ENCODE results near the gene AP1B1.
"Not testable (repeated sequence)": the region's sequence is repeated elsewhere in the genome, so short reads cannot be mapped to it uniquely, and the experiment has no call there.

AP1B1 gene

DNA sequence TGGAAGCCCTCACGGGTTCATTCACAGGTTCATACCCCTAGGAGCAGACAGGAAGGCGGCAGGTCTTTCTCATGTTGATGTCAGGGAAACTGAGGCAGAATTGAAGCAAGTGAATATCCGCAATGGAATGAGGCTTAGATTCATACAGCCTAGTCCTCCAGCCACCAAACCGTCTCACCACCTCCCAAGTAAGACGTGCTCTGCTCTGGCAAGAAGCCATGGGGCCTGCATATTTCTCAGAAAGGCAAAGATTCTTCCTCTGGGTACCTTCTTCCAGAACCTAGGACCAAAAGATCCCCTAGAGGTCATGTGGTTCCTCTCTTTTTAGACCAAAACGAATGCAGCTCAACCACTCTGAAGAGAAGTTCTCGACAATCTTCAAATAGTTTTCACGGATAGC is 1.7 kb downstream of the AP1B1 start:
- no peak for DNase-seq (ENCODE audit: low read depth)

DNA sequence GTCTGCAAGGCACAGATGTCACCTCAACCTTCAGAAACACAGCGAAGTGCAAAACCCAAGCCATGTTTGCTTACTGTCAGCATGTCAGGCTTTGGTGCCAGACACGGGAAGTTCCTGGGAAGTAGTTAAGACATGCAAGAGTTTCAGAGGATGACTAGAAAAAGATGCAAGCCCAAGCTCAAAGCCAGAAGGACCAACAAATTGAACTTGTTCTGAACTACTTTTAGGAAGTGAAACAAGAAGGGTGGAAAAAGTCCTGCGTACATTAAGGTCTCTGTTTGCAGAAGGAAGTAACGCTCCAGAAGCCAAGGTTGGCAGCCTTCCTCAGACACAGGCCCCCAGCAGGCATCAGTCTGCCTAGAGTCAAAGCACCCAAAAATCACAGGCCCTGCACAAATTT is 2.6 kb downstream of the AP1B1 start:
- DNase-seq (ENCODE audit: low read depth) = no peak

DNA sequence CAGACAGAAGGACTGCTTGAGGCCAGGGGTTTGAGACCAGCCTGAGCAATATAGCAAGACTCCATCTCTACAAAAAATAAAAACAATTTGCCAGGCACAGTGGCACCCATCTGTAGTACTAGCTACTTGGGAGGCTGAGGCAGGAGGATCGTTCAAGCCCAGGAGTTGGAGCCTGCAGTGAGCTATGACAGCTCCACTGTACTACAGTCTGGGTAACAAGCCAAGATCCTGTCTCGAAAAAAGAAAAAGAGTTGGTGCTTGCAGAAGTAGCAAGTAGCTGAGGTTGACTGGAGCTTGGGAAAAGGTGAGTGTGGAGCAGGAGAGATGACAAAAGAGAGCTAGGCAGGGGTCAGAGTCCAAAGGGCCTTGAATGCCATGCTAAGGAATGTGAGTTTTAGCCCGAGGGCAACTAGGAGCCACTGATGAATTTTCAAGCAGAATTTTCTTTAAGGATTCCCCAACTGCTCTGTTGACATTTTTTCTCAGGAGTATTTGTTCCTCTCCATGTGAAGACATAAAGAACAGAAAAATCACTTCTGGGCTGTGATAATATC is 3.1 kb downstream of the AP1B1 start:
- no peak for DNase-seq (ENCODE audit: low read depth)

DNA sequence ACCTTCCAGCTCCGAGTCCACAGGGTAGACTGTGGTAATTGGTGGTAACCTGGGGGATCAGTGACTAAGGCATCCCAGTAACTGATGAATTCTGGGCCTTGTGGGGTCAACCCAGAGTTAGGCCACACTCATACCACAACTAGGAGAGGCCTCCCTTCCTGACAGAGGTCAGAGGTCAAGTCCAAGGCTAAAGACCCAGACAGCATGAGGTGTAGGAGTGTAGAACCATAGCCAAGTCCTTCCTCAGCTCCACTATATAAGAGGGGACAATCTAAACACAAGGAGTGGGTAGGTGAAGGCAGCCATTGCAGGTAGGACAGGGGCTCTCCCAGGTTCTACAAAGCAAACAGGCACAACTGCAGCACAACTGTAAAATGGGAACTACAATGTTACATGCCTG is 4.6 kb downstream of the AP1B1 start:
- DNase-seq (ENCODE audit: low read depth) = no peak

DNA sequence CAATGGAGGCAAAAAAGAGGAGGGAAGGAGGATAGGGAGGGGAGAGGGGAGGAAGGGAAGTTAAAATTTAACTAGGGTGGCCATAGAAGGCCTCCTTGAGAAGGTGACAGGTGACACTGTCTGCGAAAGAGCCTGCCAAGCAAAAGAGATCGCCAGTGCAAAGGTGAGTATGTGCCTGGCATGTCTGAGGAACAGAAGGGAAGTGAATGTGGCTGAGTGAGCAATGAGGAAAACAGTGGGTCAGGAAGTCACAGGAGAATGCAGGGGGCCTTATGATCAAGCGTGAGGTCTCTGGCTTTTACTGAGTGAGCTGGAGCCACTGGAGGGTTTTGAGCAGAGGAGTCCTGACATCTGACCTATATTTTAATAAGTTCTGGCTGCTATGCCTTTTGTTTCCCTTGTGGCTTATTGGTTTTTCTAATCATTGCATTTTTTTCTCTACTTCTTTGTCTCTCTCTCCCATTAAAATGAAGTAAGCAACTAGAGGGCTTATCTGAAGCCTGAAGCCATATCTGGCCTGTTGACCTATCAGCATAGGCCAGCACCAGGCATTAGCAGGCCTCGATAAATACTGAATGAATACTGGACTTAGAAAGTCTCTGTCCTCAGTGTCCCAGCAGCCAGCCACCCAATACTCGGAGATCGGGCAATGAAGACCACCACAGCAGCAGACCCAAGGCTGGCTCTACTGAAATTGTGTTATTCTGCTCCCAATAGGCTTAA is 5.6 kb downstream of the AP1B1 start:
- no peak for DNase-seq (ENCODE audit: low read depth)

DNA sequence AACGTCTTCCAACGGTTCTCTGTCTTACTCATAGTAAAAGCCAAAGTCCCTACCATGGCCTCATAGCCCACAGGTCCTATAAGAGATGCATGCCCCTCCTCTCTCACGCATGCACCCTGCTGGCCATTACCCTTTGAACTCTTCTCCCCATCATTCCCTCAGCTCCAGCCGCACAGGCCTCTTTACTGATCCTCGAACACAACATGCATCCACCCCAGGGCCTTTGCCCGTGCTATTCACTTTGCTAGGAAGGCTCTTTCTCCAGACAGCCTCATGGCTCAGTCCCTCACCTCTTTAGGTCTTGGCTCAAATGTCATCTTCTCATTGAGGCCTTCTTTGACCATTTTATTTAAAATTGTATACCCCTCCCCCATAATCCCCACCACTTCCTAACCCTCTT is 7.5 kb downstream of the AP1B1 start:
- DNase-seq (ENCODE audit: low read depth) = no peak

DNA sequence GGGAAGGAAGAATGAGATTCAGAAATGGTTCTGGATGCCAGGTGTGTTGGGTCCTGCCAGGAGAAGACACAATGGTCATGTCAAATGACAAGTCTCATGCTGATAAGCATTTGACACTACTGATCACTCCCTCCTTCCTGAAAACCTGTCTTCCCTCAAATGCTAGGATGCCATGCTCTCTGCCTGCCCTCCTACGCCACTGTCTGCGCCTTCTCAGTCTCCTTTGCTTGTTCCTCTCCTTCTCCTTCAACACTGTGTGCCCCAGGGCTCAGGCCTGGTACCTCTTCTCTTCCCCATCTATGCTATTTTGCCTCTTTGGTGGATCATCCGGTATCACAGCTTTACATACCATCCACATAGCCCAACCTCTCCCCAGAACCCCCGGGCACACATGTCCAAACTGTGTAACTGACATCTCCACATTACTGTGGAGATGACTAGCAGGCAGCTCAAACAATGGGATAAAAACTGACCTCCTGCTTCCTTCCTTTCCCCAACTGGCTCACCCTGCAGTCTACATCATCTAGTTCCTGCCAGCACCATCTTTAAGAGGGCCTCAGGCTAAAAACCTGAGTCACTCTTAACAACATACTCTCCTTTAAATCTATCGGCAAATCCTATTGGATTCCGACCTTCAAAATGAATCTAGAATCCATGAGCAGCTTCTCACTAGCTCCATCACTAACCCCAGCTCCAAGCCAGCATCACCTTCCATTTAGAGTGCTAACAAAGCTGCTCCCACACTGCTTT is 8.2 kb downstream of the AP1B1 start:
- DNase-seq (ENCODE audit: low read depth) = no peak

DNA sequence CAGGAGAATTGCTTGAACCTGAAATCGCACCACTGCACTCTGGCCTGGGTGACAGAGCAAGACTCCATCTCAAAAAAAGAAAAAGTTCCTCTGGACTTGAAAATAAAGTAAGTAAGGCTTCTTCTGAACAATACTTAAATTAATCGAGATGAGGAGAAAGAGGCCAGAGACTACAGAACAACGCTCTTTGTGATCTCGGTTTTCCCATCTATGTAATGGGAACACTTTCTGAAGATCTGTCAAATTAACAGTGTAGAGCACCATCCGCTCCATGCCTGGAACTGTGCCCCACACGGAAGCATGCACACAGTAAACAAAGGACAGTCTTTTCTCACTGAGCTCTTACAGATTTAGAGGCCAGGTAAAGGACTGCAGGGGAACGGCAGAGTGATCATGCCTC is 9.1 kb downstream of the AP1B1 start:
- DNase-seq (ENCODE audit: low read depth) = no peak

DNA sequence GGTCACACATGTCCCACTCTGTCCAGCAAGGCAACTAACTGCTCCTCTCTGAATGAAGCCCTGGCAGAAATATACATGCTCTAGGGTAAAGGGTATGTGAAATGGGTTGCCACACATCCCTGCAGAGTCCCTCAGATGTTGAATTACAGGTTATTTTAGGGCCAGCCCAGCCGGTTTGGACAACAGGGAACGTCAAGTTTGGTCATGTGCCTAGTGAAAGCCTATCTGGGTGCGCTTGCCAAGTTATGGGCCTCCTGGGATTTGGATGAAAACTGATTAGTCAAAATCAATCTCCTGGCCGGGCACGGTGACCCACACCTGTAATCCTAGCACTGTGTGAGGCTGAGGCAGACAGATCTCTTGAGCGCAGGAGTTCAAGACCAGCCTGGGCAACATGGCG is 10.4 kb downstream of the AP1B1 start:
- no peak for DNase-seq (ENCODE audit: low read depth)

DNA sequence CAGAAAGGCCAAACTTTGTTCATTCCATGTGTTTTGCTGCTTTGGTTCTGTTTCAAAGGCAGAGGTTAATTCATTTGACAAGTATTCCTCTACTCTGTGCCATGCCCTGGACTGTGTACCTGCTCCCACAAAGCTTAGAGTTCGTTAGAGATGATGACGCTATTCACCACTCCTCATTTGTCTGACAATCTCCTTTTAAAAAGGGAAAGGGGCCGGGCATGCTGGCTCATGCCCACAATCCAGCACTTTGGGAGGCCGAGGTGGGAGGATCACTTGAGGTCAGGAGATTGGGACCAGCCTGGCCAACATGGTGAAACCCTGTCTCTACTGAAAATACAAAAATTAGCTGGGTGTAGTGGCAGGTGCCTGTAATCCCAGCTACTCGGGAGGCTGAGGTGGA is 11.7 kb downstream of the AP1B1 start:
- DNase-seq (ENCODE audit: low read depth) = not testable (repeated sequence)

DNA sequence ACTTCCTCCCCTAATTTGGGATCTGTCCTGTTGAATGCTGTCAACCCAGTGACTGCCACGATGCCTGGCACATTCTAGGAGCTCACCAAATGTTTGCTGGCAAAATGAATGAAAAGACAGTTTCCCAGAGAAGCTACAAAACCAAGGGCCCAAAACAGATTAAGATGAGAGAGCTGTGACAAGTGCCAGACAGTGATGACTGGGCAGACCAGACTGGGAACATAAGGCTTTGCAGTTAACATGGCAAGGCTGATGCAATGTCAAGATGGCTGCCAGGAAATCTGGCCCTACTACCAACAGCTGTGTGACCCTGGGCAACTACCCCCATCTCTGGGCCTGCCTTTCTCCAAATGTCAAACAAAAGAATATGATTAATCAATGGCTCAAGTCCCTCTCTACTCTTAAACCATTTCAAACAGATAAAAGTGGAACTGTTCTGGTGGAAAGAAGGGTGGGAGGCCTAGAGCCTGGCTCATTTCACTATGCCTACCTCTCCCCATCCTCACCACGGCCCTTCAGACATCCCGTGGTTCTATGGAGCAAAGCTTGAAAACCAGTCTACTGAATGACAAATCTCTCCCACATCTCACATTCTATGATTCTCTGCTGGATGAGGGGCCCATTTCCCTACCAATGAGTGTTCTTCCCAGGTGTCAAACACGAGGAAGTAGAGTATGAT is 12.8 kb downstream of the AP1B1 start:
- DNase-seq (ENCODE audit: low read depth) = no peak

DNA sequence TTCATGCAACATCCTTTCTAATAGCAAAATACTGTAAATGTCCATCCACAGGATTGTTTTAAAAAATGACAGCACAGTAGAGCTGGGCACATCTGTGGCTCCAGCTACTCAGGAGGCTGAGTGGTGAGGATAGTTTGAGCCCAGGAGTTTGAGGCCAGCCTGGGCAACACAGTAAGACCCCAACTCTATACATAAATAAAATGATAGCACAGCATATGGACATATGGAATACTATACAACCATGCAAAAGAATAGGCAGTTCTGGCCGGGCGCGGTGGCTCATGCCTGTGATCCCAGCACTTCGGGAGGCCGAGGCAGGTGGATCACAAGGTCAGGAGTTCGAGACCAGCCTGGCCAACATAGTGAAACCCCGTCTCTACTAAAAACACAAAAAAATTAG is 13.6 kb downstream of the AP1B1 start:
- DNase-seq (ENCODE audit: low read depth) = not testable (repeated sequence)

DNA sequence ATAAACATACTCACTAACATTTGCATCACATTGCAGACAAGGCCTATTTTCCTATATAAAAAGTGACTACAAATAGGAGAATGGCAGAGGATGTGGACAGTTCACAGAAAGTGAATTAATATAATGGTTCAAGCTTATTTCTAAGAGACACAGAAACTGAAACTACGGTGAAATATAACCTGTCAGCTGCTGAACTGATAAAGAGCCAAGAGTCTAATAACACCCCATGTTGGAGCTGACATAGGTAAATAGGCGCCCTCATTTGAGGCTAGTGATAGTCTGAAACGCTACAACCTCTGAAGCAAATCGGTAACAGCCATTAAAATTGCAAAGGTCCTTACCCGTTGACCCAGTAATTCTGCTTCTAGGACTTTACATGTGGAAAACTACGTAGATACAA is 14.0 kb downstream of the AP1B1 start:
- no peak for DNase-seq (ENCODE audit: low read depth)

DNA sequence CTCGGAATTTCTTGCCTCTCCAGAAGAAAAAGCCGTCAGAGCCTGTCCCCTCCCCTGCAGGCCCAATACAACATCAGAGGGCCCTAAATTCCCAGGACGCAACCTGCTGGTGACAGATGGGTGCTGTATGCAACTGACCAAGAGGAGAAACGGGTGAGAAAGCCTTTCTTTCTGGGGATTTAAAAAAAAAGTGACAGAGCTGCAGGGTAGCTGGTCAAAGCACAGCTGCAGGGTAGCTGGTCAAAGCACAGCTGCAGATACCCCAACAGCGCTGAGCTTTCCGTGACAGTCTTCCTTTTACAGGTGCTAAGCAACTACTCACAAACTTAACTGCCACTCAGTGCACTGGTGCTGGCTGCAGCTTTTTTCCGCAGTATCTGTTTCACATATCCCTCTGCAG is 17.8 kb downstream of the AP1B1 start:
- DNase-seq (ENCODE audit: low read depth) = no peak

DNA sequence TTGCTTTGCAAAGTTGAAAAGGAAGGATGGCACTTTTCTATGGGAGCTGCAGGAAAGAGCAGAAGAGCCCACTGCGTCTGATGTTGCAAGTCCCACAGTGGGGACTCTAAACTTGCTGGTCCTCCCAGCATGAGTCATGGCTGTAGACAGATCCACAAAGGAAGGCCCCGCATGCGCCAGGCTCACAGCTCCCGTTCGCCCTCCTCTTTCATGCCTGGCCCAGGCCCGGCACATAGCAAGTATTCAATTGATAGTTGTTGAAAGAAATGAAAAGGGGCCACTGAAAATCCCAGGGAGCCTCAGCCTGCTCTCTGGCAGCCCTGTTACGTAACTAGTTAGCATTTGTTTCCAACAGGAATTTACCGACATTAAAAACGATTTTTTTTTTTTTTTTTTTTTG is 18.9 kb downstream of the AP1B1 start:
- no peak for DNase-seq (ENCODE audit: low read depth)

DNA sequence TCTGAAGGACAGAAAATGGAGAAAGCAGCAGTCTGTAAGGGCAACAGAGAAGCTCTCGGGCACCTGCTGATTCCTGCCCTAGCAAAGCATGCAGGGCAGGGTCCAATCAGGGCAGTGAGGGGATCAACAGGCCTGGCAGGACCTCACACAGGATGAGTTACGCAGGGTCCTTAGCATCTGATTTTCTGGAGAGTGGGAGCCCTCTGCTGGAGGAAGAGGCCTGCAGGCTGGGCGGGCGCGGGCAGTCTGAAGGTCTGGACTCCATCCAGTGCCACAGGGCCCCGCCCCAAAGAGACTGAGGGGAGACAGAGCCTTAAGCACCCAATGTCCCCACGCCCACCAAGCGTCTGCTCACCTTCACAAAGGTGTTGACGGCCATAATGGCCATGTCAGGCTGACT is 28.9 kb downstream of the AP1B1 start:
- no peak for DNase-seq (ENCODE audit: low read depth)

DNA sequence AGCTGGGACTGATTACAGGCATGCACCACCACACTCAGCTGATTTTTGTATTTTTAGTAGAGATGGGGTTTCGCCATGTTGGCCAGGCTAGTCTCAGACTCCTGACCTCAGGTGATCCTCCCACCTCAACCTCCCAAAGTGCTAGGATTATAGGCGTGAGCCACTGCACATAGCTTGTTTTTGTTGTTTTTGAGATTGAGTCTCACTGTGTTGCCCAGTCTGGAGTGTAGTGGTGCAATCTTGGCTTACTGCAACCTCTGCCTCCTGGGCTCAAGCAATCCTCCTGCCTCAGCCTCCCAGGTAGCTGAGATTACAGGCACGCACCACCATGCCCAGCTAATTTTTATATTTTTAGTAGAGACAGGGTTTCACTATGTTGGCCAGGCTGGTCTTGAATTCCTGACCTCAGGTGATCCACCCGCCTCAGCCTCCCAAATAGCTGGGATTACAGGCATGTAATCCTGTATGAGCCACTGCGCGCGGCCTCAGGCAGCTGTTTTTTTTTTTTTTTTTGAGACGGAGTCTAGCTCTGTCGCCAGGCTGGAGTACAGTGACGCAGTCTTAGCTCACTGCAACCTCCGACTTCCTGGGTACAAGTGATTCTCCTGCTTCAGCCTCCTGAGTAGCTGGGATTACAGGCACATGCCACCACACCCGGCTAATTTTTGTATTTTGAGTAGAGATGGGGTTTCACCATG is 31.0 kb downstream of the AP1B1 start:
- DNase-seq (ENCODE audit: low read depth) = not testable (repeated sequence)

DNA sequence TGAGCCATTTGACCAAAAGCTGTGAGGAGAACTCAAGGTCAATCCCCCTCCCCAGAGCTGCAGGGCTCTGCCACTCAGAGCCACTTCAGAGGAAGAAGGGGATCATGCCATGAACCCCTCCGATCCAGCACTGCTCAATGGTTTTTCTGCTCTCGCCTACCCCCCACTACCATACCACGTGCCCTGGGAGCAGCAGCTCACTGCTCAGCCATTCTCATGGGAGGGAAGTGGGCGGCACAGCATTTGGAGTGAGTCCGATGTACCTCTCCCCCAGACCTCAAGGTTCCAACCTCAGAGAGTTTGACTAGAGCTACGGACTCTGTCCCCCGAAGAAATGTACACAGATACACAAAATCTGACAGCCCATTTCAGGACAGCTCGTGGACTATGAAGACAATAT is 34.5 kb downstream of the AP1B1 start:
- DNase-seq (ENCODE audit: low read depth) = no peak

DNA sequence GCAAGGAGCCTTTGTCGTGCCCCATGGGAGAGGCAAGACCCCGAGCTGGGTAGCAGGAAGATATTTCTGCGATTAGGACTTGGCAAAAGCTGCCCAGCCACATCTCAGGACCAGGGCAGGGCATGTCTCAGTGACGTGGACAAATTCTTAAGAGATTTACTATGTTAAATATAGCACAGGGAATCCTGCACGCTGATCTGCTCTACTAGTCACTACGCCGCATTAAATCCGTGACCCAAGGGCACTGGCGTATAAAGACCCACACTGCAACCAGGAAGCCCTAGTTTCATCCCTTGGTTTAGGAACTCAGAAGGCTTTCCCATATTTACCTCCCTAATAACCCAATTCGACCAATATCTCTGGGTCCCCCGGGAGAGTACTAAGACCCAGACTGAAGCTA is 35.1 kb downstream of the AP1B1 start:
- no peak for DNase-seq (ENCODE audit: low read depth)

DNA sequence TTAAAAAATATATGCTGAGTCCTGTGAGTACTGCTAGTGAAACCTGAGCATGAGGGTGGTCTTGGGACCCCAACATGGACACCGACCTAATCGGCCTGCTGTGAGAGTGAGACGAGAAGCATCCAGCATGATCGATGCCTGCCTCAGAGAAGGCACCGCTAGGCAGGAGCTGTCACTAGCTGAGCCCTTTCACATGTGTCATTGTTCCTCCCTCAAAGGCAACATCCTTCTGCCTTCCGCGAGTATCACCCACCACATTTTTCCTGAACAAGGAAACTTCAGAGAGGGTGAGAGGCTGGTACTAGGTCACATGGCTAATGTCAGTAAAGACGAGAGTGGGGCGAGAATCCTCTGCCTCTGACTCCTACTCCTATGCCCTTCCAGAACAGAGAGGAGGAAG is 35.6 kb downstream of the AP1B1 start:
- DNase-seq (ENCODE audit: low read depth) = no peak

DNA sequence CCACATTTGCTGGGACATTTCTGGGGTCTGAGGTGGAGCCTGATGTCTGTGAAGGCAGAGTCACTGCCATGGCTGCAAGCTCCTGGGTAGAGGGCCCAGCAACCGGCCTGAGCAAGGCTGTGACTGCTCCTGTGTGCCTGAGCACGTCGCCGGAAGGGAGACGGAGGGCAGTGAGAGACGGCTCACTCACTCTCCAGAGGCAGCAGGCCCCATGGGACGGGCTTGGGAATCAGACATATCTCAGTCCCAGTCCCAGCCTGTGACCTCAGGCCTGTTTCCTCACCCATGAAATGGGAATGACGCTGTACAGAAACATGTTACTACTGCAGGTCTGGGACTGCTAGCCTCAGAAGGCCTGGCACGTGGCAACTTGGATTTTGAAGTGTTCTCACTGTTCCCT is 36.5 kb downstream of the AP1B1 start:
- DNase-seq (ENCODE audit: low read depth) = no peak

DNA sequence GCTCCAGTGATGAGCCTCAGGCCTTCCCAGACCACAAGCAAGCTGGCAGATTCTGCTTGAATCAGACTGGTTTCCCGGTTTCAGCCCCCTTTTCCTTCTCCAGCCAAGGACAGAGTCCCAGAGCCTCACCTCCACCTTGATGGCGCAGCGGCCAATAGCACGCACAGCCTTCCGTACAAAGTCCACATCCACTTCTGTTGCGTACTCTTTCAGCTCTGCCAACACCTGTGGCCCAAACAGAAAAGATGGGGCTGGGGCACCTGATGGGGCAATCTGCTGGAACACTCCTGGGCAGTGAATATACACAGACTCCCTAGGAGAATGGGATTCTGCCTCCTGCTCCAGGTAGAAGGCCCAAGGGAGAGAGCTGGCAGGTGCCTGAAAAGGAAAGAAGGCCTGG is 37.3 kb downstream of the AP1B1 start:
- DNase-seq (ENCODE audit: low read depth) = no peak
